NB4 (cell line): Measurements from ENCODE around the gene PFN3.

Experiments
- DNase-seq: peaks from one replicate; pipeline ENCODE4 v3.0.0; 2010; ENCODE audit warnings: low read depth
- H3K4me3 ChIP-seq: one replicate; pipeline ENCODE4 v1.5.1; 2011; ENCODE audit warnings: mild to moderate bottlenecking, low read depth, low read length, moderate library complexity
- CTCF ChIP-seq: IDR thresholded peaks from one replicate; pipeline ENCODE4 v1.5.1; 2012; ENCODE audit warnings: low read depth, low read length
- MYC ChIP-seq: IDR thresholded peaks from 2 replicates; pipeline ENCODE4 v1.6.1; 2011; ENCODE audit warnings: low read depth, low read length
- POLR2A ChIP-seq: IDR thresholded peaks from 2 replicates; pipeline ENCODE4 v1.6.1; 2011; ENCODE audit warnings: mild to moderate bottlenecking; ENCODE audit not compliant: insufficient read length; ENCODE audit errors: extremely low read depth
- TF ChIP-seq, protein P1 (sequence below): IDR thresholded peaks from 2 replicates; pipeline ENCODE4 v1.6.1; 2011; ENCODE audit warnings: low read depth, low read length

The PFN3 gene

GRCh38 chr5:177372910-177373309 lies 27.6 kb downstream of the PFN3 start:
- no peak overlapping the region for H3K4me3 ChIP-seq
- TF ChIP-seq MYC (no peak), POLR2A (no peak), CTCF (no peak)
- TF ChIP-seq, protein P1, sequence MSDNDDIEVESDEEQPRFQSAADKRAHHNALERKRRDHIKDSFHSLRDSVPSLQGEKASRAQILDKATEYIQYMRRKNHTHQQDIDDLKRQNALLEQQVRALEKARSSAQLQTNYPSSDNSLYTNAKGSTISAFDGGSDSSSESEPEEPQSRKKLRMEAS = no peak
- DNase-seq = no peak

DNA sequence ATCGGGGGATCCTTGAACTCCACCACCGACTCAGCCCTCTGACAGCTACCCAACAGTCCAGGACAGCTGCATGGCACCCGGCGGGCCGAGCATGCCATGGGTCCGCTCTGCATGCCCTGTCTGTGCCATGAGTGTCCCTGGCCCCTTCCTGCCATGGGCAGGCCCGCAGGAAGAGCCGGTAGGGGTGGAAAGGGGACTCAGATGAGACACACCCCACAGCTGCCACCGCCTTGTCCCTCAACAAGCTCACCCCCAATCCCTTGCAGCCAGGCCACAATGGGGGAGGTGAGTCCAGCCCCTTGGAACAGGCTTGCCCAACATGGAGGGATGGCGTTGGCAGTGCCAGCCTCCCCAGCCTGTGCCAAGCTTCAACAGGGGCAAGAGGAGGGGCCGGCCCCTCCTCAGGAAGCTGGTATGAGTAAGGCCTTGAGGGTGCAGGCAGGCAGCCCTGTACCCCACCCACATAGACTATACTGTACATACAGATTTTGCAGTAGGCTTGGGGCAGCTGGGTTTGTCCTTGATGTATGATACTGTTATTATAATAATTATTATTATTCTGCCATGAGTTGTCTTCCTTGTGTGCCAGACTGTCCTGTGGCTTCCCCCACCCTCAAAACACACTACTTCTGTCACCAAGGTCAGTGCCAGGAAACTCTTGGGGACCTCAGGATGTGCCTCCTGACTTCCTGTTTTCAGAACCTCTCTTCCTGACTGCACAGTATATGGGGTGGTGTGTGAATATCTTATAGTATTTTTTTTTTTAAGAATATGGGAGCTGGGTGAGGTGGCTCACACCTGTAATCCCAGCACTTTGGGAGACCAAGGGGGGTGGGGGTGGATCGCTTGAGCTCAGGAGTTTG lies 28.2 kb downstream of the PFN3 start:
- TF ChIP-seq, protein P1 = no peak
- TF ChIP-seq CTCF (no peak), MYC (no peak), POLR2A (no peak)
- peak; percentile 56 for DNase-seq
- no peak overlapping the region for H3K4me3 ChIP-seq

DNA sequence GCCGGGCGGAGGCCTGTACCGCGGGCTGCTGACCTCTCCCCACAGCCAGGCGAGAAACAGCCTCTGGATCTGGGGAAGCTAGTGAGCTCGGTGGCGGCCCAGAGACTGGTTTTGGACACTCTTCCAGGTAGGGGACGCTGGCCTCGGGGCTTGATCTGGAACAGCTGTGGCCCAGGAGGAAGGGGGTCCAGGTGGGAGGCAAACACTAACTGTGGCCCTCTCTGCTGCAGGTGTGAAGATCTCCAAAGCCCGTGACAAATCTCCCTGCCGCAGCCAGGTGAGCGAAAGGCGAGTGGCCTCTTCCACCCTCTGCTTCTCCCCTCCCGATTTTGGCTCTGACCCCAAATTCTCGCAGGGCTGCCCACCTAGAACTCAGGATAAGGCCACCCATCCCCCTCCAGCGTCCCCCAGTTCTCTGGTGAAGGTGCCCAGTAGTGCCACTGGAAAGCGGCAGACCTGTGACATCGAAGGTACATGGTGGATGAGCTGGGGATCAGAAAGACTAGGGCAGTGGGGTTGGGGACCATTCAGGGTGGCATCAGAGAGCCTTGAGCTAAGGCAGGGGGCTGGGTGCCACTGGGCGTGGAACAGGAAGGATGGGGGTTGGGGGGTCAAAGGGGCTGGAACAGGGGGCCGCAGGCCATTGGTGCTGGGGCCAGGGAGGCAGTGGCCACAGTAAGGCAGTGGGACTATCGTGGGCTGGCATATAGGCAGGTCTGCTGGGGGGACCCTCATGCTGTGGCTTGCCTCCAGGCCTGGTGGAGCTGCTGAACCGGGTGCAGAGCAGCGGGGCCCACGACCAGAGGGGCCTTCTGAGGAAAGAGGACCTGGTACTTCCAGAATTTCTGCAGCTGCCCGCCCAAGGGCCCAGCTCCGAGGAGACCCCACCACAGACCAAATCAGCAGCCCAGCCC lies 29.1 kb downstream of the PFN3 start:
- no peak for DNase-seq
- TF ChIP-seq, protein P1 = no peak
- TF ChIP-seq MYC (no peak), CTCF (no peak), POLR2A (no peak)
- H3K4me3 ChIP-seq = no peak overlapping the region

DNA sequence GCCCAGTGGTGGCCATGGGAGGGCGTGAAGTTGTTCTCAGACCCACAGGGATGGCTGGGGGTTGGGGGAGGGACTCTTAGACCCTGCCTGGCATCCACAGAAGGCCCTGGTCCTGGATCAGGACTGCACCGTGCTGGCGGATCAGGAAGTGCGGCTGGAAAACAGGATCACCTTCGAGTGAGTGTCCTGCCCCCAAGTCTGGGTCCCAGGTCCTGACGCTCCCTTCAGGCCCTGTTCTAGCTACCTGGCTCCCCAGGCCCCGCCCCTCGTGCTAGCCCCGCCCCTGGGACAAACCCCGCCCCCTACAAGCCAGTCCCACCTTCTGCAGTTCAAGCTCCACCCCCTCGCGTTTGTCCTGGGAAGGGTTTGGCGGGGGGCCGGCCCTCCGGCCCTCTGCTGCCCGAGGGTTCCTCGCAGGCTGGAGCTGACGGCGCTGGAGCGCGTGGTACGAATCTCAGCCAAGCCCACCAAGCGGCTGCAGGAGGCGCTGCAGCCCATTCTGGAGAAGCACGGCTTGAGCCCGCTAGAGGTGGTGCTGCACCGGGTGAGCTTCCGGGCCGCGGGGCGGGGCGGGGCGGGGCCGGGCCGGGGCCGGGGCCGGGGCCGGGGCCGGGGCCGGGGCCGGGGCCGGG lies 29.9 kb downstream of the PFN3 start:
- peak; percentile 59 for DNase-seq
- no peak overlapping the region for H3K4me3 ChIP-seq
- TF ChIP-seq POLR2A (no peak), CTCF (peak; percentile 13), MYC (no peak)
- TF ChIP-seq, protein P1 = no peak

- H3K4me3 ChIP-seq = no peak overlapping the region
- DNase-seq = no peak
- TF ChIP-seq CTCF = no peak
- TF ChIP-seq, protein P1 = no peak
- no peak for TF ChIP-seq MYC
- no peak for TF ChIP-seq POLR2A
These were observed 30.6 kb downstream of the PFN3 start for GRCh38 chr5:177369645-177370440.
